ENCODE measurements around the gene KCTD10. TPM values are rescaled to one million over a fixed set of nuclear protein-coding genes. Genes with fewer than 3 reads are reported as not detected.

The KCTD10 gene
- total RNA-seq, 6 donors from 2014 or later = 50.6 to 70.2 (median 63.0) TPM

DNA sequence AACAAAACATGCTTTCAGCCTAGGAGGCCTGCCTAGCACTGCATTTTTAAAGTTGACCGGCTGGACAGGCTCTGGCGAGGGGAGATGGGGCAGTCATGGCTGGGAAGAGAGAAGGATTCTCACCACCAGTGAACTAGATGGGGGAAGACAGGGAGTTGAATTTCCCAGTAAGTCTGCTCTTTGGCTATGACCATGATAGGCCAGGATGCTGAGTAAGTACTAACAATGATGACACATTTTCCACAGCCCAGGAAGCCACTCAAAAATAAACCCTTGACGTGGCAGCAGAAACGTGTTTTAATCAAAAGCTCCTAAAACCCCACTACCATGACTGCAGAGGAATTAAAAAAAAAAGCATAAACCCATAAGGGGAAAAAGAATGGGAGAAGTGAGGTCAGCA lies 19.0 kb downstream of the KCTD10 start:
- Histone ChIP-seq H3K9me3 (no peaks in the 10 kb centered on the region), H3K36me3 (peaks cover 7 to 65% (median 45%) of the 10 kb centered on the region in 4 donors), H3K27ac (peak overlapping the region; percentile 26 to 98 (median 76)), H3K4me3 (no peak overlapping the region), H3K27me3 (no peaks in the 10 kb centered on the region), H3K4me1 (peaks cover 32 to 55% (median 42%) of the 10 kb centered on the region in 4 donors)
- no peak for ATAC-seq (ENCODE audit: low FRiP score in 2 of 2)
- WGBS, 2 donors = 65 to 69% methylated on average over 4 of the region's 4 CpGs
- TF ChIP-seq EP300 (IDR thresholded peaks at IDR 0.05) (no peak), POLR2A (IDR thresholded peaks at IDR 0.05) (no peak), POLR2AphosphoS5 (IDR thresholded peaks at IDR 0.05) (no peak)
- TF ChIP-seq, protein P1, sequence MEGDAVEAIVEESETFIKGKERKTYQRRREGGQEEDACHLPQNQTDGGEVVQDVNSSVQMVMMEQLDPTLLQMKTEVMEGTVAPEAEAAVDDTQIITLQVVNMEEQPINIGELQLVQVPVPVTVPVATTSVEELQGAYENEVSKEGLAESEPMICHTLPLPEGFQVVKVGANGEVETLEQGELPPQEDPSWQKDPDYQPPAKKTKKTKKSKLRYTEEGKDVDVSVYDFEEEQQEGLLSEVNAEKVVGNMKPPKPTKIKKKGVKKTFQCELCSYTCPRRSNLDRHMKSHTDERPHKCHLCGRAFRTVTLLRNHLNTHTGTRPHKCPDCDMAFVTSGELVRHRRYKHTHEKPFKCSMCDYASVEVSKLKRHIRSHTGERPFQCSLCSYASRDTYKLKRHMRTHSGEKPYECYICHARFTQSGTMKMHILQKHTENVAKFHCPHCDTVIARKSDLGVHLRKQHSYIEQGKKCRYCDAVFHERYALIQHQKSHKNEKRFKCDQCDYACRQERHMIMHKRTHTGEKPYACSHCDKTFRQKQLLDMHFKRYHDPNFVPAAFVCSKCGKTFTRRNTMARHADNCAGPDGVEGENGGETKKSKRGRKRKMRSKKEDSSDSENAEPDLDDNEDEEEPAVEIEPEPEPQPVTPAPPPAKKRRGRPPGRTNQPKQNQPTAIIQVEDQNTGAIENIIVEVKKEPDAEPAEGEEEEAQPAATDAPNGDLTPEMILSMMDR (IDR thresholded peaks at IDR 0.05) = no peak
- no peak for DNase-seq

DNA sequence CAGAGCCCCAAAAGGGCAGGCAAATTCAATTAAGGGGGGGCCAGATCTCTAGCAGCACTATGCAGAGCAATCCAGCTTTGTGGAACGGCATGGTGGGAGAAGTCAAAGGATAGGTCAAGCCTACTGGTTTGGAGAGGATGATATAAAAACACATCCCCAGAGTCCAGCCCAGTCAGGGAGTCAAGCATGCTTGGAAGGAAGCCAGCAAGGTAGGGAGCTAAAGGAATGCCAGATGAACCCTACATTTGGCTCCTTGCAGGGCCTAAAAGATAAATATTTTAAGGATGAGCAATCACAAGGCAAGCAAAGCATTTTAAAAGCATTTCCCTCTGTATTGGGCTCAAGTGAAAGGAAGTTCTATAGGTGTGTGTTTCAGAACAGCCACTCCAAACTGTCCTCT lies 21.4 kb downstream of the KCTD10 start:
- TF ChIP-seq EP300 (IDR thresholded peaks at IDR 0.05) (no peak), POLR2AphosphoS5 (IDR thresholded peaks at IDR 0.05) (no peak), POLR2A (IDR thresholded peaks at IDR 0.05) (no peak)
- TF ChIP-seq, protein P1 (IDR thresholded peaks at IDR 0.05) = no peak
- H3K9me3 ChIP-seq = no peaks in the 10 kb centered on the region
- H3K4me1 ChIP-seq = peaks cover 11 to 39% (median 21%) of the 10 kb centered on the region in 4 donors
- no peak for ATAC-seq (ENCODE audit: low FRiP score in 2 of 2)
- peaks cover 11 to 89% (median 63%) of the 10 kb centered on the region in 4 donors for H3K36me3 ChIP-seq
- no peak for DNase-seq
- no peak overlapping the region for H3K27ac ChIP-seq
- H3K27me3 ChIP-seq = no peaks in the 10 kb centered on the region
- no peak overlapping the region for H3K4me3 ChIP-seq
- 96 to 100% methylated on average over 1 of the region's 1 CpG for WGBS, 2 donors

DNA sequence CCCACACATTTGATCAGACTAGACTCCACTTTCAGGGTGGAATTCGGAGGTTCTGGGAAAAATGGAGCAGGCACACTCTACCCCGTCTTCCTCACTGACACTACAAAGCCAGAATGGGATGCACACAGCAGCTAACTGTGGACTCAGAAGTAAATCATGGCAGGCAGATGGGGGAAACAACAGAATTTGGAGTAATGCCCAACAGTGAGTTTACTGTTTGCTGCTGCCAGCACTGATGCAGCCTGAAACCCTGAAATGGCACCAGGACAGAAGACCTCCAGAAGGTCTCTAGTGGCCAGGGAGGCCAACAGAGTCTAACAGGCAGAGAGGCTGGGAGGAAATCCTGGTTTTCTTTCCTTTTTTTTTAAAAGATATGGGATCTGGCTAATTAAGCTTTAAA lies 24.6 kb downstream of the KCTD10 start:
- ATAC-seq (ENCODE audit: low FRiP score in 2 of 2) (no peak), DNase-seq (no peak)
- H3K36me3 ChIP-seq = peaks cover 11 to 100% (median 71%) of the 10 kb centered on the region in 4 donors
- 64 to 94% methylated on average over 2 of the region's 2 CpGs for WGBS, 2 donors
- no peaks in the 10 kb centered on the region for H3K9me3 ChIP-seq
- H3K27me3 ChIP-seq = no peaks in the 10 kb centered on the region
- peaks cover 0 to 16% (median 5%) of the 10 kb centered on the region in 4 donors for H3K4me1 ChIP-seq
- TF ChIP-seq, protein P1 (IDR thresholded peaks at IDR 0.05) = no peak
- TF ChIP-seq POLR2AphosphoS5 (IDR thresholded peaks at IDR 0.05) (no peak), POLR2A (IDR thresholded peaks at IDR 0.05) (no peak), EP300 (IDR thresholded peaks at IDR 0.05) (no peak)
- H3K27ac ChIP-seq = no peak overlapping the region
- no peak overlapping the region for H3K4me3 ChIP-seq

DNA sequence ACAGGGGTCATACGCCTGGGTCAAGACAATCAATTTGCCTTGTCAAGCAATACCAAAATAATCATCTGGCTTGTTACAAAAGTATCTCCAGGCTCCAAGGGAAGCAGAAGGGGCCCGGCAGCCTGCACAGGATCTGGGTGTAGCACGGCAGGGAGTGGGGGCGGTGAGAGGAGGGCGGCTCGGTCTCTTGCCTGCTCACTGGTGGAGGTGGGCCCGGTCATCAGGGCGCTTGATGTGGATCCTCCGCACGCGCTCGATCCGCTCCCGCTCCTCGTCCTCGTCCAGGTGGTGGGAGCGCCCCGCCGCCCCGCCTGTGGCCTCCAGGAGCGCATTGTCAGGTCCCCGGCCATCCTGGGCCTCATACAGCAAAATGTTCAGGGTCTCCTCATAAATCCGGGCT lies 25.7 kb downstream of the KCTD10 start:
- H3K4me1 ChIP-seq = peaks cover 0 to 15% (median 5%) of the 10 kb centered on the region in 4 donors
- DNase-seq (peak in 1 of 2 donors; percentile 79), ATAC-seq (ENCODE audit: low FRiP score in 2 of 2) (no peak)
- peak overlapping the region in 2 of 4 donors; percentile 21 to 38 for H3K27ac ChIP-seq
- TF ChIP-seq POLR2A (IDR thresholded peaks at IDR 0.05) = no peak
- no peak for TF ChIP-seq EP300 (IDR thresholded peaks at IDR 0.05)
- no peak for TF ChIP-seq POLR2AphosphoS5 (IDR thresholded peaks at IDR 0.05)
- TF ChIP-seq, protein P1 (IDR thresholded peaks at IDR 0.05) = no peak
- H3K36me3 ChIP-seq = peaks cover 11 to 100% (median 70%) of the 10 kb centered on the region in 4 donors
- no peaks in the 10 kb centered on the region for H3K27me3 ChIP-seq
- 75 to 92% methylated on average over 1 to 23 of the region's 23 CpGs for WGBS, 2 donors
- H3K9me3 ChIP-seq = no peaks in the 10 kb centered on the region
- no peak overlapping the region for H3K4me3 ChIP-seq

DNA sequence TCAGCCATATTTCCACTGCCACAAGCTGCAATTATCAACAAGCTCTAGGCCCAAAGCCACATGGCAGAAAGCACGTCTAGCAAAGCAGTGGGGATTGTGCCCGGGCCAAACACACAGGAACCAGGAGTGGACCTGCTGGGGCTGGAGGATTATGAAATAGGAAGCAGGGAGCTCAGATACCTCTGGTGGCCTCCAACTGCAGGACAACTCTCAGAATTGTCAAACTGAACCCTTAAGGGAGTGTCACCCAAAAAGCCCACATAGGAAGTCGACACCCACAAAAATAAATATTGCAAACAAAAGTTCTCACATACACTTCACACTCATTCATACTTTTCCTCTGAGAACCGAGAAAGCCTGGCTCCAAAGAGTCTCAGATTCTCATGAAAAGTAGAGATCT lies 26.1 kb downstream of the KCTD10 start:
- H3K9me3 ChIP-seq = no peaks in the 10 kb centered on the region
- peaks cover 0 to 15% (median 5%) of the 10 kb centered on the region in 4 donors for H3K4me1 ChIP-seq
- DNase-seq (no peak), ATAC-seq (ENCODE audit: low FRiP score in 2 of 2) (no peak)
- no peaks in the 10 kb centered on the region for H3K27me3 ChIP-seq
- H3K27ac ChIP-seq = peak overlapping the region in 1 of 4 donors; percentile 21
- WGBS, 2 donors = 37 to 47% methylated on average over 4 of the region's 4 CpGs
- no peak overlapping the region for H3K4me3 ChIP-seq
- TF ChIP-seq POLR2AphosphoS5 (IDR thresholded peaks at IDR 0.05) (no peak), EP300 (IDR thresholded peaks at IDR 0.05) (no peak), POLR2A (IDR thresholded peaks at IDR 0.05) (no peak)
- TF ChIP-seq, protein P1 (IDR thresholded peaks at IDR 0.05) = no peak
- H3K36me3 ChIP-seq = peaks cover 11 to 100% (median 67%) of the 10 kb centered on the region in 4 donors
